AG04450 (cell line): ENCODE measurements around the gene HFM1. TPM values are rescaled to one million over a fixed set of nuclear protein-coding genes. Genes with fewer than 3 reads are reported as not detected.
"Not testable (repeated sequence)": the region's sequence is repeated elsewhere in the genome, so short reads cannot be mapped to it uniquely, and the experiment has no call there.

Experiments used
- CTCF ChIA-PET: fragments of 300-600, 350-600 bp; formaldehyde crosslinking; extraction: SDS; loops from one replicate; lab custom pipeline; 2022; ENCODE audit warnings: antibody characterized with exemption, inconsistent platforms; lab: Charles Lee
- POLR2A ChIA-PET: fragments of 350-600 bp; formaldehyde crosslinking; extraction: SDS; loops from one replicate; lab custom pipeline; 2021; ENCODE audit warnings: antibody characterized with exemption, inconsistent platforms; lab: Yijun Ruan, JAX
- DNase-seq: peaks from one replicate; pipeline ENCODE4 v3.0.0-alpha.2; 2011; ENCODE audit warnings: low read depth, low spot score
- H3K27ac ChIP-seq: one replicate; pipeline ENCODE4 v1.5.1; 2012; ENCODE audit warnings: low read depth, low read length, control low read depth
- H3K27me3 ChIP-seq: one replicate; pipeline ENCODE4 v1.6.0; 2012; ENCODE audit warnings: low read length; ENCODE audit not compliant: control insufficient read depth, insufficient read depth
- H3K4me3 ChIP-seq: 2 replicates; pipeline ENCODE4 v1.5.1; 2011; ENCODE audit warnings: mild to moderate bottlenecking, low read depth, low read length, control low read depth
- H3K9me3 ChIP-seq: 2 replicates; pipeline ENCODE4 v1.5.1; 2012; ENCODE audit warnings: low read length; ENCODE audit not compliant: control insufficient read depth, insufficient read depth
- CTCF ChIP-seq: IDR thresholded peaks from 2 replicates; pipeline ENCODE4 v1.5.1; 2011; ENCODE audit warnings: low read depth, low read length, control low read depth, inconsistent platforms
- polyA plus RNA-seq: library from polyadenylated mRNA; depleted of rRNA; stranded (reverse); fragments of >200 nt; gene quantifications from 2 replicates; pipeline ENCODE4 v1.2.3, GENCODE V29; 2011

The HFM1 gene
- polyA plus RNA-seq, 1 experiment, result 0.04 TPM

GRCh38 chr1:91440847-91441246 is 36.2 kb upstream of the HFM1 start:
- no peaks in the 10 kb centered on the region for H3K27me3 ChIP-seq
- no peak overlapping the region for H3K27ac ChIP-seq
- peak; percentile 17; the same call in 1 of the 2 replicates for TF ChIP-seq CTCF
- no peak for DNase-seq
- POLR2A ChIA-PET, result no interaction called here
- H3K4me3 ChIP-seq, result no peak overlapping the region
- CTCF ChIA-PET, result interaction anchor here (0.6 kb wide), 1 partner anchor 20 kb away, joined by 4 read pairs; no protein-coding TSS in a partner anchor
- peaks cover 3% of the 10 kb centered on the region; the same call in 1 of the 2 replicates for H3K9me3 ChIP-seq

DNA sequence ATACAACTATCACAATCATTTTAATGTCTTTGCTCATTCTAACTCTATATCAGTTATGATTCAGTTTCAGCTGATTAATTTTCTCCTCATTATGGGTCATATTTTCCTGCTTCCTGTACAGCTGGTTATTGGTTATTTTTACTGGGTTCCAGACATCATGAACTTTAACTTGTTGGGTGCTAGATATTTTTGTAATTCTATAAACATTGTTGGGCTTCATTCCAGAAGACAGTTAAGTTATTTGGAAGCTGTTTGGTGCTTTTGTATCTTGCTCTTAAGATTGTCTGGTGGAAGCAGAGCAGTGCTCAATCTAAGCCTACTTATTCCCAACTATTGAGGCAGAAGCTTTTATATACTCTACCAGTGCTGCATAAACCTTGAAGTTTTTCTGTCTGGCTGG is 34.4 kb upstream of the HFM1 start:
- no peak overlapping the region for H3K4me3 ChIP-seq
- ChIA-PET POLR2A (no interaction called here), CTCF (interaction anchor here (1.4 kb wide), 1 partner anchor 274 kb away, joined by 4 read pairs; no protein-coding TSS in a partner anchor)
- no peak overlapping the region for H3K27ac ChIP-seq
- DNase-seq, result no peak
- no peak for TF ChIP-seq CTCF
- H3K27me3 ChIP-seq, result no peaks in the 10 kb centered on the region
- peaks cover 3% of the 10 kb centered on the region; the same call in 1 of the 2 replicates for H3K9me3 ChIP-seq

DNA sequence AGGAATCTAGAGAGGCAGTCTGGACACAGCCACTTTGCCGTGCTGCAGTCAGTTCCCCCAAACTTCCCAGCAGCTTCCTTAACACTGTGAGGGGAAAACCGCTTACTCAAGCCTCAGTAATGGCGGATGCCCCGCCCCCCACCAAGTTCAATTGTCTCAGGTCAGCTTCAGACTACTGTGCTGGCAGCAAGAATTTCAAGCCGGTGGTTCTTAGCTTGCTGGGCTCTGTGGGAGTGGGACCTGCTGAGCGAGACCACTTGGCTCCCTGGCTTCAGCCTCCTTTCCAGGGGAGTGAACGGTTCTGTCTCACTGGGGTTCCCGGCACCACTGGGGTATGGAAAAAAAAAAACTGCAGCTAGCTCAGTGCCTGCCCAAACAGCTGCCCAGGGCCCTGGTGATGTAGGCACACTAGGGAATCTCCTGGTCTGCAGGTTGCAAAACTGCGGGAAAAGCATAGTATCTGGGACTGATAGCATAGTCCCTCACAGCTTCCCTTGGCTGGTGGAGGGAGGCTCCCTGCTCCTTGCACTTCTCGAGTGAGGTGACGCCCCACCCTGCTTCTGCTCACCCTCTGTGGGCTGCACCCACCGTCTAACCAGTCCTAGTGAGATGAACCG is 23.7 kb upstream of the HFM1 start:
- TF ChIP-seq CTCF, result no peak
- Histone ChIP-seq H3K27me3 (peaks cover 3% of the 10 kb centered on the region), H3K4me3 (no peak overlapping the region), H3K27ac (no peak overlapping the region), H3K9me3 (no peaks in the 10 kb centered on the region)
- ChIA-PET POLR2A (no interaction called here), CTCF (no interaction called here)
- no peak for DNase-seq

GRCh38 chr1:91427741-91428140 is 23.1 kb upstream of the HFM1 start:
- ChIA-PET CTCF (no interaction called here), POLR2A (no interaction called here)
- Histone ChIP-seq H3K27me3 (peaks cover 3% of the 10 kb centered on the region), H3K9me3 (no peaks in the 10 kb centered on the region), H3K27ac (no peak overlapping the region), H3K4me3 (no peak overlapping the region)
- DNase-seq, result no peak
- TF ChIP-seq CTCF, result no peak

GRCh38 chr1:91422523-91422922 is 17.9 kb upstream of the HFM1 start:
- H3K27ac ChIP-seq, H3K4me3 ChIP-seq, H3K9me3 ChIP-seq, CTCF ChIA-PET, DNase-seq, H3K27me3 ChIP-seq, POLR2A ChIA-PET: not testable (repeated sequence)
